GM19099 (cell line): Measurements from ENCODE around the gene WDR48.

ENCODE experiments used
- POLR2A ChIP-seq: IDR thresholded peaks from 3 replicates; pipeline ENCODE4 v1.6.1; 2011; ENCODE audit warnings: low read depth; ENCODE audit not compliant: insufficient read length; ENCODE audit errors: extremely low read depth

Gene WDR48

DNA sequence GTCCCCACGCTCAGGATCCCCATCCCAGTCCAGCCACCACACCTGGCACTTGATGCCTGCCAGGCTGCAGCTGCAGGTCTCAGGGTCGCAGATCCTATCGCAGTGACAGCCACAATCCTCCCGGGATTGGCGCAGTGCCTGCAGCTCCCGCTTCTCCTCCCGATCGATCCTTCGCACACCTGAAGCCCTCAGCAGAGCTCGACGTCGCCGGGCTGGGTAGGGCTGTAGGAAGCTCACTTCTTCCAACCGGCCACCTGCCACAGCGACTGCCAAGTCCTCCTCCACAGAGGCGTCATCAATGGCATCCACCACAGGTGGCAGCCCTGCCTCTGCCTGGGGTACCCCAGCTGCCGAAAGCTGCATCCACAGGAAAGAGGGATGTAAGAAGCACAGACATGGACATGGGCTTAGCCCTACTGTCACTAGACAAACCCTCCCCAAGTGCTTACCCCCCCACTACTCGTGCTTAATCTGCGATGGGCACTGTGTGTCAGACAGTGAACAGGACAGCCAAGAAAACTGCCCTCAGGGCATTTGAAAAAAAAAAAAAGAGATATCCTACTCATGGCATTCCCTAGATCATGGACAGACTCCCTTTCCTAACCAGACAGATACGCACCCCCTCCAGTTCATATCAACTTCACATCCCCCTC is 92.4 kb downstream of the WDR48 start:
- TF ChIP-seq POLR2A: no peak

- TF ChIP-seq POLR2A: no peak
These were observed 93.0 kb downstream of the WDR48 start for GRCh38 chr3:39144748-39145380.

GRCh38 chr3:39146083-39146501 is 94.3 kb downstream of the WDR48 start:
- TF ChIP-seq POLR2A: no peak
